K562 (cell line): ENCODE results near the gene TMEFF2. TPM values are rescaled to one million over a fixed set of nuclear protein-coding genes. Genes with fewer than 3 reads are reported as not detected.

ENCODE experiments used
- ATAC-seq: fragments of 200-7000 bp; cut with Tn5 transposase; 3 replicates; pipeline ENCODE4 v1.9.1; 2020; ENCODE audit warnings: moderate library complexity
- BruUV-seq: library from RNA; stranded (reverse); fragments of 400-500 nt; replicated peaks from 2 replicates; lab custom pipeline; 2021; lab: Mats Ljungman, UMichigan
- CTCF ChIA-PET: fragments of 300-600 bp; formaldehyde crosslinking; extraction: SDS; loops from one replicate; lab custom pipeline; 2021; ENCODE audit warnings: low intra/inter-chr PET ratio; lab: Yijun Ruan, JAX
- POLR2A ChIA-PET: fragments of 300-600, 350-650 bp; sonication (Branson Sonifier 250); formaldehyde crosslinking; extraction: SDS; loops from one replicate; lab custom pipeline; 2021; ENCODE audit warnings: antibody characterized with exemption, inconsistent platforms; lab: Yijun Ruan, JAX
- DNase-seq, 4 experiments: peaks; one replicate each; pipeline versions ENCODE4 v3.0.0 to v3.0.0-alpha.2; 2011 to 2018; ENCODE audit warnings: low spot score in 3 of 4, mixed read lengths in 3 of 4; ENCODE audit errors: extremely low read depth in 1 of 4
- FAIRE-seq: peaks from 2 replicates; lab custom pipeline; 2011; peaks lifted over from hg19 to GRCh38; lab: Jason Lieb, UNC
- H2AFZ ChIP-seq: 2 replicates; pipeline ENCODE4 v1.6.0; 2011; ENCODE audit warnings: low read depth, low read length, control low read depth, inconsistent platforms
- H3K27ac ChIP-seq: fragments of 200-600 bp; 3 replicates; pipeline ENCODE4 v1.8.0; 2011; ENCODE audit warnings: low read depth, mild to moderate bottlenecking, control low read depth, inconsistent platforms, low read length, moderate library complexity, mixed read lengths; ENCODE audit errors: extremely low read depth
- H3K27me3 ChIP-seq, 2 experiments: fragments of 300-600 bp in 1 of 2; 2 replicates in 1 of 2; 3 replicates in 1 of 2; pipeline versions ENCODE4 v1.6.0 to v1.8.0; 2011; ENCODE audit warnings: inconsistent platforms in 2 of 2, low read length in 2 of 2, mild to moderate bottlenecking in 1 of 2, mixed read lengths in 1 of 2, moderate library complexity in 1 of 2; ENCODE audit not compliant: control insufficient read depth in 2 of 2, insufficient read depth in 2 of 2
- H3K36me3 ChIP-seq: fragments of 300-600 bp; 3 replicates; pipeline ENCODE4 v1.8.0; 2011; ENCODE audit warnings: mild to moderate bottlenecking, low read length, inconsistent platforms; ENCODE audit not compliant: control insufficient read depth, insufficient read depth
- H3K4me1 ChIP-seq, 2 experiments: fragments of 200-600 bp in 1 of 2; replicated peaks in 1 of 2; 2 replicates in 1 of 2; 3 replicates in 1 of 2; pipeline versions ENCODE4 v1.5.1 to v1.8.0; 2011; ENCODE audit warnings: inconsistent platforms in 2 of 2, low read length in 2 of 2, mild to moderate bottlenecking in 1 of 2, mixed read lengths in 1 of 2, moderate library complexity in 1 of 2; ENCODE audit not compliant: control insufficient read depth in 2 of 2, insufficient read depth in 2 of 2
- H3K4me2 ChIP-seq: 2 replicates; pipeline ENCODE4 v1.6.1; 2011; ENCODE audit warnings: low read length, control low read depth, inconsistent platforms, mixed read lengths; ENCODE audit not compliant: insufficient read depth
- H3K4me3 ChIP-seq: fragments of 200-600 bp; sonication (generic), shearing (Covaris generic); 2 replicates; pipeline ENCODE4 v1.5.1; 2016; ENCODE audit warnings: control low read depth, inconsistent platforms
- H3K79me2 ChIP-seq: fragments of 200-600 bp; 3 replicates; pipeline ENCODE4 v1.8.0; 2011; ENCODE audit warnings: low read length, inconsistent platforms; ENCODE audit not compliant: control insufficient read depth, insufficient read depth
- H3K9ac ChIP-seq, 2 experiments: 2 replicates each; pipeline versions ENCODE4 v1.6.0 to v1.6.1; 2011; ENCODE audit warnings: low read depth in 2 of 2, low read length in 2 of 2, control low read depth in 1 of 2, inconsistent platforms in 1 of 2, mild to moderate bottlenecking in 1 of 2, mixed read lengths in 1 of 2; ENCODE audit not compliant: insufficient read depth in 1 of 2
- H3K9me1 ChIP-seq: one replicate; pipeline ENCODE4 v1.6.0; 2011; ENCODE audit warnings: inconsistent platforms, mild to moderate bottlenecking, low read length, moderate library complexity; ENCODE audit not compliant: control insufficient read depth, insufficient read depth
- H3K9me3 ChIP-seq: replicated peaks from 2 replicates; pipeline ENCODE4 v1.5.1; 2011; ENCODE audit warnings: low read depth, low read length, inconsistent platforms; ENCODE audit not compliant: control insufficient read depth, insufficient read depth
- H4K20me1 ChIP-seq: replicated peaks from 2 replicates; pipeline ENCODE4 v1.6.1; 2011; ENCODE audit warnings: low read length, inconsistent platforms, mixed read lengths; ENCODE audit not compliant: control insufficient read depth, insufficient read depth
- ARID3A ChIP-seq: IDR thresholded peaks from 2 replicates; pipeline ENCODE4 v1.6.1; 2012; ENCODE audit warnings: low read depth, low read length, improper control_type of control experiment, borderline replicate concordance
- BRD4 ChIP-seq: fragments of 200-600 bp; sonication (generic); IDR thresholded peaks from 2 replicates; pipeline ENCODE4 v1.6.1; 2017; ENCODE audit warnings: inconsistent platforms
- CBX3 ChIP-seq, 2 experiments: IDR thresholded peaks; 1 replicate in 1 of 2; 2 replicates in 1 of 2; pipeline ENCODE4 v1.6.1; 2012; ENCODE audit warnings: inconsistent platforms in 2 of 2, low read length in 2 of 2, borderline replicate concordance in 1 of 2, control low read depth in 1 of 2
- CEBPB ChIP-seq: fragments of 450-650 bp; IDR thresholded peaks from 2 replicates; pipeline ENCODE4 v1.6.1; 2016; ENCODE audit warnings: missing genetic modification characterization, missing compliant biosample characterization
- GATAD2A ChIP-seq: fragments of 450-650 bp; IDR thresholded peaks from 2 replicates; pipeline ENCODE4 v1.6.1; 2017
- SIX5 ChIP-seq, 2 experiments: IDR thresholded peaks; 2 replicates each; pipeline ENCODE4 v1.6.1; 2011; ENCODE audit warnings: low read length in 2 of 2, borderline replicate concordance in 1 of 2, low read depth in 1 of 2, mild to moderate bottlenecking in 1 of 2, moderate library complexity in 1 of 2; ENCODE audit not compliant: insufficient read depth in 1 of 2
- ZNF165 ChIP-seq: fragments of 250-450 bp; sonication (Bioruptor Pico); IDR thresholded peaks from 2 replicates; pipeline ENCODE4 v1.4.0; 2020; ENCODE audit warnings: borderline replicate concordance
- ZNF282 ChIP-seq: sonication (generic); formaldehyde crosslinking; IDR thresholded peaks from 2 replicates; pipeline ENCODE4 v1.8.1; 2023; ENCODE audit warnings: missing genetic modification reagents
- WGBS: fragments of 100-300 bp; shearing (Covaris generic); methylation state at CpG from one replicate; pipeline ENCODE4 v1.1.6; 2016; ENCODE audit warnings: low coverage, mixed read lengths; ENCODE audit not compliant: insufficient coverage; ENCODE audit errors: missing lambda C conversion rate; 5-methylcytosine and 5-hydroxymethylcytosine counted together
- in situ Hi-C: fragments of 300-500 bp; cut with MboI; formaldehyde crosslinking; loops from 4 replicates; pipeline ENCODE4 v1.15.0; 2018; ENCODE audit warnings: inconsistent platforms, mixed read lengths
- intact Hi-C: fragments of 100-400 bp; cut with micrococcal nuclease; formaldehyde crosslinking; loops from 2 replicates; pipeline ENCODE4 v1.14.2; 2022
- polyA plus RNA-seq, 8 experiments: library from polyadenylated mRNA; depleted of rRNA in 4 of 8; stranded (reverse) in 5 of 8; unstranded in 3 of 8; fragments of >200 nt; fragmentation: Nextera tagmentation in 2 of 8; fragmentation: Illumina TruSeq in 1 of 8; extraction: Ambion mirVana in 2 of 8; extraction: Trizol in 1 of 8; gene quantifications; 2 replicates each; pipeline versions ENCODE4 v1.2.1 to v1.2.3, GENCODE V29; 2011 to 2014; ENCODE audit warnings: inconsistent platforms in 1 of 8, missing spikeins in 1 of 8
- total RNA-seq, 7 experiments: library from RNA; depleted of rRNA in 6 of 7; stranded (reverse); fragments of >200 nt in 6 of 7; fragmentation: Illumina TruSeq in 2 of 7; extraction: Trizol in 2 of 7; gene quantifications; 2 replicates each; pipeline versions ENCODE4 v1.2.1 to v1.2.3, GENCODE V29; 2011 to 2021; ENCODE audit warnings: low replicate concordance in 1 of 7
- TF ChIP-seq, protein P1 (sequence below): fragments of 200-800 bp; sonication (Bioruptor generic); IDR thresholded peaks from 2 replicates; pipeline ENCODE4 v1.6.1; 2017; ENCODE audit warnings: missing genetic modification characterization, missing compliant biosample characterization

Gene TMEFF2
- total and polyA plus RNA-seq, 9 of the 15 experiments (the other 6 are each of a cell fraction or from before 2014, with no cell fraction given), result 1.4 TPM; not detected in 8

GRCh38 chr2:191950132-191950874 lies 244.4 kb downstream of the TMEFF2 start:
- peaks cover 2% of the 10 kb centered on the region; the same call in 1 of the 3 replicates for H3K36me3 ChIP-seq
- H3K9me1 ChIP-seq, result no peaks in the 10 kb centered on the region
- peak; percentile 17 to 73 (median 30) for DNase-seq
- intact Hi-C loops (no loop called here), in situ Hi-C loops (no loop called here)
- ChIA-PET POLR2A (interaction anchor here (0.7 to 1.4 kb wide), 2 partner anchors 9 to 11 kb away, joined by 3 read pairs; no protein-coding TSS in a partner anchor), CTCF (no interaction called here)
- H3K79me2 ChIP-seq, result no peaks in the 10 kb centered on the region
- H3K9ac ChIP-seq, result peak overlapping the region in 1 of 2 experiments; percentile 44; a peak in 2 of 4 replicates
- peak; percentile 90 for FAIRE-seq
- H4K20me1 ChIP-seq, result no peaks in the 10 kb centered on the region
- no peaks in the 10 kb centered on the region for H3K27me3 ChIP-seq
- H3K4me3 ChIP-seq, result no peak overlapping the region
- no peaks in the 10 kb centered on the region for H3K9me3 ChIP-seq
- 23% methylated on average over 3 of the region's 3 CpGs for WGBS
- ATAC-seq, result peak; percentile 92
- peak overlapping the region; percentile 96 for H3K27ac ChIP-seq
- peak overlapping the region; percentile 74 for H2AFZ ChIP-seq
- H3K4me1 ChIP-seq, result peaks cover 0 to 12% of the 10 kb centered on the region in 2 experiments; a peak in 2 of 5 replicates
- no peak overlapping the region for H3K4me2 ChIP-seq
- BruUV-seq, result no TSS peak
- no peak for TF ChIP-seq ARID3A
- TF ChIP-seq BRD4, result no peak
- TF ChIP-seq, protein P1, sequence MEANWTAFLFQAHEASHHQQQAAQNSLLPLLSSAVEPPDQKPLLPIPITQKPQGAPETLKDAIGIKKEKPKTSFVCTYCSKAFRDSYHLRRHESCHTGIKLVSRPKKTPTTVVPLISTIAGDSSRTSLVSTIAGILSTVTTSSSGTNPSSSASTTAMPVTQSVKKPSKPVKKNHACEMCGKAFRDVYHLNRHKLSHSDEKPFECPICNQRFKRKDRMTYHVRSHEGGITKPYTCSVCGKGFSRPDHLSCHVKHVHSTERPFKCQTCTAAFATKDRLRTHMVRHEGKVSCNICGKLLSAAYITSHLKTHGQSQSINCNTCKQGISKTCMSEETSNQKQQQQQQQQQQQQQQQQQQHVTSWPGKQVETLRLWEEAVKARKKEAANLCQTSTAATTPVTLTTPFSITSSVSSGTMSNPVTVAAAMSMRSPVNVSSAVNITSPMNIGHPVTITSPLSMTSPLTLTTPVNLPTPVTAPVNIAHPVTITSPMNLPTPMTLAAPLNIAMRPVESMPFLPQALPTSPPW (CRISPR knock-in tag), result no peak
- no peak for TF ChIP-seq GATAD2A
- no peak for TF ChIP-seq ZNF165
- TF ChIP-seq ZNF282 (CRISPR knock-in tag), result no peak
- TF ChIP-seq CBX3 (IDR thresholded peaks at IDR 0.05; ENCODE audit: borderline replicate concordance in 1 of 2, low read length in 2 of 2), result 0 out of 3 replicates have a peak, but pooled peaks of 1 of the 2 experiments have one; percentile 30
- no peak for TF ChIP-seq CEBPB (tag)
- no peak for TF ChIP-seq SIX5 (IDR thresholded peaks at IDR 0.05; ENCODE audit: borderline replicate concordance in 1 of 2, insufficient read depth in 1 of 2, low read depth in 1 of 2, low read length in 2 of 2)
